ENCODE data around the gene ZNF239.

The ZNF239 gene

GRCh38 chr10:43616697-43617370 is 42.4 kb upstream of the ZNF239 start:
- no peak for DNase-seq (ENCODE audit: low spot score)

GRCh38 chr10:43610636-43611035 is 36.2 kb upstream of the ZNF239 start:
- H3K14ac ChIP-seq (ENCODE audit: low read length): no peak overlapping the region
- H3K18ac ChIP-seq (ENCODE audit: low read length): no peak overlapping the region
- H3K4me2 ChIP-seq (ENCODE audit: insufficient read depth, low read length, poor library complexity, severe bottlenecking): no peak overlapping the region
- no peak overlapping the region for H3K4me3 ChIP-seq (ENCODE audit: low read length in 2 of 2)
- no peak for DNase-seq (ENCODE audit: low spot score)
- no peak overlapping the region for H3K4ac ChIP-seq (ENCODE audit: low read length)
- H3K9me3 ChIP-seq (replicated peaks in 1 of 2; ENCODE audit: control insufficient read depth in 2 of 2, insufficient read depth in 1 of 2, low read depth in 1 of 2, low read length in 2 of 2): peaks cover 5 to 35% of the 10 kb centered on the region in 2 donors
- no peak overlapping the region for H3K9ac ChIP-seq (ENCODE audit: low read depth, low read length, poor library complexity)
- no peak overlapping the region for H2BK5ac ChIP-seq (ENCODE audit: low read length)
- H4K91ac ChIP-seq (ENCODE audit: low read depth, low read length, poor library complexity): no peak overlapping the region
- no peak overlapping the region for H4K8ac ChIP-seq (ENCODE audit: low read depth, low read length)
- no peak overlapping the region for H2AFZ ChIP-seq (ENCODE audit: low read length)
- no peaks in the 10 kb centered on the region for H3K27me3 ChIP-seq (ENCODE audit: control insufficient read depth in 3 of 3, insufficient read depth in 3 of 3, low read depth in 1 of 3, low read length in 3 of 3)
- H3K79me1 ChIP-seq (ENCODE audit: low read depth, low read length): no peaks in the 10 kb centered on the region
- no peak overlapping the region for H2BK15ac ChIP-seq (ENCODE audit: low read length)
- H3K27ac ChIP-seq (replicated peaks; ENCODE audit: low read length): no peak overlapping the region
- H2BK120ac ChIP-seq (ENCODE audit: low read depth, low read length): no peak overlapping the region
- H3K36me3 ChIP-seq (replicated peaks in 1 of 2; ENCODE audit: control insufficient read depth in 2 of 2, insufficient read depth in 2 of 2, low read length in 2 of 2): peaks cover 6 to 36% of the 10 kb centered on the region in 2 donors
- H3K4me1 ChIP-seq (ENCODE audit: control insufficient read depth in 2 of 2, insufficient read depth in 1 of 2, low read depth in 1 of 2, low read length in 2 of 2): peaks cover 0 to 2% of the 10 kb centered on the region in 2 donors
- no peak overlapping the region for H2BK12ac ChIP-seq (ENCODE audit: low read length)
- no peak overlapping the region for H3K23ac ChIP-seq (ENCODE audit: low read depth, low read length, poor library complexity)
- H2AK5ac ChIP-seq (ENCODE audit: low read depth, low read length): no peak overlapping the region

More at GRCh38 chr10:43616697-43617370, 42.4 kb upstream of the ZNF239 start:
- Histone ChIP-seq H3K27ac (replicated peaks; ENCODE audit: low read length) (no peak overlapping the region), H2BK15ac (ENCODE audit: low read length) (no peak overlapping the region), H4K8ac (ENCODE audit: low read depth, low read length) (no peak overlapping the region), H2BK120ac (ENCODE audit: low read depth, low read length) (no peak overlapping the region), H3K23ac (ENCODE audit: low read depth, low read length, poor library complexity) (no peak overlapping the region), H3K4me3 (ENCODE audit: low read length in 2 of 2) (no peak overlapping the region), H2AFZ (ENCODE audit: low read length) (no peak overlapping the region), H3K79me1 (ENCODE audit: low read depth, low read length) (no peaks in the 10 kb centered on the region), H3K4ac (ENCODE audit: low read length) (no peak overlapping the region), H3K4me1 (ENCODE audit: control insufficient read depth in 2 of 2, insufficient read depth in 1 of 2, low read depth in 1 of 2, low read length in 2 of 2) (no peaks in the 10 kb centered on the region), H3K14ac (ENCODE audit: low read length) (no peak overlapping the region), H2BK5ac (ENCODE audit: low read length) (no peak overlapping the region), H3K4me2 (ENCODE audit: insufficient read depth, low read length, poor library complexity, severe bottlenecking) (no peak overlapping the region), H3K18ac (ENCODE audit: low read length) (no peak overlapping the region), H2AK5ac (ENCODE audit: low read depth, low read length) (no peak overlapping the region), H3K27me3 (ENCODE audit: control insufficient read depth in 3 of 3, insufficient read depth in 3 of 3, low read depth in 1 of 3, low read length in 3 of 3) (no peaks in the 10 kb centered on the region), H3K36me3 (replicated peaks in 1 of 2; ENCODE audit: control insufficient read depth in 2 of 2, insufficient read depth in 2 of 2, low read length in 2 of 2) (peaks cover 7 to 30% of the 10 kb centered on the region in 2 donors), H2BK12ac (ENCODE audit: low read length) (no peak overlapping the region), H3K9me3 (replicated peaks in 1 of 2; ENCODE audit: control insufficient read depth in 2 of 2, insufficient read depth in 1 of 2, low read depth in 1 of 2, low read length in 2 of 2) (peaks cover 17 to 55% of the 10 kb centered on the region in 2 donors), H4K91ac (ENCODE audit: low read depth, low read length, poor library complexity) (no peak overlapping the region), H3K9ac (ENCODE audit: low read depth, low read length, poor library complexity) (no peak overlapping the region)
- no CpG with 5 or more reads among the region's 6 CpGs for WGBS, 2 donors (ENCODE audit: extremely low coverage in 2 of 2, insufficient read length in 2 of 2, insufficient replicate concordance in 1 of 2)

GRCh38 chr10:43607199-43607573 is 32.8 kb upstream of the ZNF239 start:
- Histone ChIP-seq H3K27ac (replicated peaks; ENCODE audit: low read length) (no peak overlapping the region), H2BK15ac (ENCODE audit: low read length) (no peak overlapping the region), H3K4ac (ENCODE audit: low read length) (no peak overlapping the region), H3K14ac (ENCODE audit: low read length) (no peak overlapping the region), H3K4me2 (ENCODE audit: insufficient read depth, low read length, poor library complexity, severe bottlenecking) (peak overlapping the region; percentile 91), H3K4me1 (ENCODE audit: control insufficient read depth in 2 of 2, insufficient read depth in 1 of 2, low read depth in 1 of 2, low read length in 2 of 2) (peaks cover 0 to 2% of the 10 kb centered on the region in 2 donors), H2AFZ (ENCODE audit: low read length) (peak overlapping the region; percentile 99), H2BK5ac (ENCODE audit: low read length) (no peak overlapping the region), H3K18ac (ENCODE audit: low read length) (no peak overlapping the region), H3K9ac (ENCODE audit: low read depth, low read length, poor library complexity) (peak overlapping the region; percentile 80), H3K9me3 (replicated peaks in 1 of 2; ENCODE audit: control insufficient read depth in 2 of 2, insufficient read depth in 1 of 2, low read depth in 1 of 2, low read length in 2 of 2) (peaks cover 1 to 13% of the 10 kb centered on the region in 2 donors), H3K23ac (ENCODE audit: low read depth, low read length, poor library complexity) (no peak overlapping the region), H2AK5ac (ENCODE audit: low read depth, low read length) (no peak overlapping the region), H2BK120ac (ENCODE audit: low read depth, low read length) (no peak overlapping the region), H4K91ac (ENCODE audit: low read depth, low read length, poor library complexity) (no peak overlapping the region), H4K8ac (ENCODE audit: low read depth, low read length) (no peak overlapping the region), H3K27me3 (ENCODE audit: control insufficient read depth in 3 of 3, insufficient read depth in 3 of 3, low read depth in 1 of 3, low read length in 3 of 3) (no peaks in the 10 kb centered on the region), H3K79me1 (ENCODE audit: low read depth, low read length) (no peaks in the 10 kb centered on the region), H3K36me3 (replicated peaks in 1 of 2; ENCODE audit: control insufficient read depth in 2 of 2, insufficient read depth in 2 of 2, low read length in 2 of 2) (peaks cover 6 to 23% of the 10 kb centered on the region in 2 donors), H2BK12ac (ENCODE audit: low read length) (no peak overlapping the region), H3K4me3 (ENCODE audit: low read length in 2 of 2) (peak overlapping the region; percentile 72 to 93)
- no peak for DNase-seq (ENCODE audit: low spot score)
- WGBS, 2 donors (ENCODE audit: extremely low coverage in 2 of 2, insufficient read length in 2 of 2, insufficient replicate concordance in 1 of 2): no CpG with 5 or more reads among the region's 10 CpGs

GRCh38 chr10:43606323-43607198 is 32.1 kb upstream of the ZNF239 start, which contains the start of gene ZNF485:
Gene ZNF485 (plus strand): TSS chr10:43606438. CDS start chr10:43607051, 613 bp downstream.
- Histone ChIP-seq H3K23ac (ENCODE audit: low read depth, low read length, poor library complexity) (peak within 1 kb of the TSS; percentile 76), H2BK15ac (ENCODE audit: low read length) (no peak within 1 kb of the TSS), H3K4me3 (ENCODE audit: low read length in 2 of 2) (peak within 1 kb of the TSS; percentile 72 to 93), H3K14ac (ENCODE audit: low read length) (peak within 1 kb of the TSS; percentile 78), H3K36me3 (replicated peaks in 1 of 2; ENCODE audit: control insufficient read depth in 2 of 2, insufficient read depth in 2 of 2, low read length in 2 of 2) (peaks cover 6 to 22% of the 10 kb centered on the region in 2 donors), H2BK12ac (ENCODE audit: low read length) (no peak within 1 kb of the TSS), H3K9ac (ENCODE audit: low read depth, low read length, poor library complexity) (peak within 1 kb of the TSS; percentile 80), H3K79me1 (ENCODE audit: low read depth, low read length) (no peaks in the 10 kb centered on the region), H2BK5ac (ENCODE audit: low read length) (peak within 1 kb of the TSS; percentile 49), H3K18ac (ENCODE audit: low read length) (peak within 1 kb of the TSS; percentile 91), H4K91ac (ENCODE audit: low read depth, low read length, poor library complexity) (no peak within 1 kb of the TSS), H3K4me2 (ENCODE audit: insufficient read depth, low read length, poor library complexity, severe bottlenecking) (peak within 1 kb of the TSS; percentile 91), H3K27me3 (ENCODE audit: control insufficient read depth in 3 of 3, insufficient read depth in 3 of 3, low read depth in 1 of 3, low read length in 3 of 3) (no peaks in the 10 kb centered on the region), H3K9me3 (replicated peaks in 1 of 2; ENCODE audit: control insufficient read depth in 2 of 2, insufficient read depth in 1 of 2, low read depth in 1 of 2, low read length in 2 of 2) (peaks cover 2 to 9% of the 10 kb centered on the region in 2 donors), H3K4ac (ENCODE audit: low read length) (no peak within 1 kb of the TSS), H3K4me1 (ENCODE audit: control insufficient read depth in 2 of 2, insufficient read depth in 1 of 2, low read depth in 1 of 2, low read length in 2 of 2) (peaks cover 0 to 2% of the 10 kb centered on the region in 2 donors), H2AK5ac (ENCODE audit: low read depth, low read length) (peak within 1 kb of the TSS; percentile 57), H3K27ac (replicated peaks; ENCODE audit: low read length) (no peak within 1 kb of the TSS), H2BK120ac (ENCODE audit: low read depth, low read length) (no peak within 1 kb of the TSS), H2AFZ (ENCODE audit: low read length) (peak within 1 kb of the TSS; percentile 99), H4K8ac (ENCODE audit: low read depth, low read length) (peak within 1 kb of the TSS; percentile 33)
- no CpG with 5 or more reads among the region's 58 CpGs for WGBS, 2 donors (ENCODE audit: extremely low coverage in 2 of 2, insufficient read length in 2 of 2, insufficient replicate concordance in 1 of 2)
- peak; percentile 43 for DNase-seq (ENCODE audit: low spot score)
